Heart left ventricle (tissue), 16 donors: ENCODE measurements around the gene ATXN7L1. TPM values are rescaled to one million over a fixed set of nuclear protein-coding genes. Genes with fewer than 3 reads are reported as not detected.

ENCODE experiments used
- ATAC-seq, 4 donors: fragments of 200-7000 bp; cut with Tn5 transposase; one replicate each; pipeline ENCODE4 v1.9.1; 2020 to 2022; ENCODE audit warnings: moderate library complexity in 4 of 4, mild to moderate bottlenecking in 3 of 4, moderate number of reproducible peaks in 1 of 4
- DNase-seq, 5 donors: peaks; one replicate each; pipeline ENCODE4 v3.0.0-alpha.2; 2020
- H3K27ac ChIP-seq, 12 donors: fragments of 200-600 bp; sonication (generic) in 4 of 12; one replicate each; pipeline versions ENCODE4 v1.5.0 to v1.8.0; 2016 to 2022; ENCODE audit warnings: mild to moderate bottlenecking in 2 of 12
- H3K27me3 ChIP-seq, 9 donors: fragments of 200-600 bp; sonication (generic) in 2 of 9; one replicate each; pipeline versions ENCODE4 v1.5.1 to v1.8.0; 2016 to 2022; ENCODE audit warnings: mild to moderate bottlenecking in 3 of 9
- H3K36me3 ChIP-seq, 9 donors: fragments of 200-600 bp; sonication (generic) in 2 of 9; one replicate each; pipeline versions ENCODE4 v1.5.0 to v1.8.0; 2018 to 2022; ENCODE audit warnings: mild to moderate bottlenecking in 2 of 9
- H3K4me1 ChIP-seq, 12 donors: fragments of 200-600 bp; sonication (generic) in 4 of 12; one replicate each; pipeline versions ENCODE4 v1.5.0 to v1.8.0; 2016 to 2022; ENCODE audit warnings: mild to moderate bottlenecking in 3 of 12
- H3K4me3 ChIP-seq, 12 donors: fragments of 200-600 bp; sonication (generic) in 4 of 12; one replicate each; pipeline versions ENCODE4 v1.5.0 to v1.8.0; 2017 to 2022; ENCODE audit warnings: mild to moderate bottlenecking in 9 of 12, moderate library complexity in 4 of 12
- H3K9me3 ChIP-seq, 12 donors: fragments of 200-600 bp; sonication (generic) in 4 of 12; one replicate each; pipeline versions ENCODE4 v1.5.0 to v1.8.0; 2016 to 2022; ENCODE audit warnings: mild to moderate bottlenecking in 1 of 12
- CTCF ChIP-seq, 12 donors: fragments of 200-600 bp; sonication (generic) in 4 of 12; IDR thresholded peaks; one replicate each; pipeline versions ENCODE4 v1.5.0 to v1.8.0; 2018 to 2022; ENCODE audit warnings: antibody characterized with exemption in 12 of 12, mild to moderate bottlenecking in 5 of 12
- POLR2A ChIP-seq, 2 donors: fragments of 450-650 bp; IDR thresholded peaks; one replicate each; pipeline ENCODE4 v1.6.1; 2017; ENCODE audit warnings: antibody characterized with exemption in 2 of 2, mild to moderate bottlenecking in 2 of 2, moderate library complexity in 2 of 2
- WGBS, 4 donors: extraction: QIAGEN DNeasy Blood & Tissue Kit in 2 of 4; methylation state at CpG; one replicate each; pipeline versions ENCODE4 v1.1.5 to v1.1.7; 2013 to 2018; 5-methylcytosine and 5-hydroxymethylcytosine counted together
- intact Hi-C, 10 donors: fragments of 100-400 bp; cut with DNase I; formaldehyde crosslinking; loops; one replicate each; pipeline versions ENCODE4 v1.11.1 to v1.14.2; 2022
- long read RNA-seq, 3 donors: library from polyadenylated mRNA; unstranded; transcript quantifications; one replicate each; pipeline ENCODE4 v2.0.0, GENCODE V29; 2020 to 2021
- polyA plus RNA-seq, 2 donors: library from polyadenylated mRNA; stranded (reverse); fragments of 200-250 nt; gene quantifications; one replicate each; pipeline ENCODE4 v1.2.3, GENCODE V29; 2013
- total RNA-seq, 9 donors: library from RNA; depleted of rRNA in 2 of 9; stranded (reverse); fragments of >200 nt in 2 of 9; fragmentation: NEBNext Ultra II Directional in 3 of 9; extraction: Animal tissue kit (Norgen Biotek cat#: 25700) in 3 of 9; gene quantifications; one replicate each; pipeline versions ENCODE4 v1.1.0 to v1.2.4, GENCODE V29; 2016 to 2023
- donor health status: ischemic (EF 13 %, LVEDD 7.1; RV severe dilation, severe dysfunction).
- donor health status: healthy with polysubstance abuse.
- donor health status: DM: no; HTN: yes; CAD: no.
- donor health status: DM: no; HTN: no; CAD: no.
- donor health status: ischemic (EF 25% LVEDD 6.9; RV normal size, moderate dysfunction).
- donor health status: ischemic (EF 25% LVEDD 5.7; RV mildly dilated, moderate dysfunction).
- donor health status: healthy.
- donor health status: DM: yes; HTN: yes; CAD: no.
- donor health status: ischemic (EF 35%, LVEDD 5.7; RV mildly dilated, moderate dysfunction).
- donor health status: nonischemic (EF 11% LVEDD 7.7; RV severe dilation, severe dysfunction).
- donor health status: DM: yes; HTN: yes; CAD: no.
- donor health status: PGD.
- donor health status: ischemic (EF 29% LVEDD 5.4; RV normal size, mild dysfunction).
- donor health status: nonischemic (EF 23%, LVEDD 6.1; RV moderate dilation, normal function).

ATXN7L1 gene
- 10 to 100 TPM in 1 of 9 donors, 1 to 10 TPM in 8; 2.3 to 10.6 (median 5.6) TPM for total RNA-seq
- 1 to 10 TPM; 2.0 to 2.6 TPM for polyA plus RNA-seq
- long read RNA-seq, donor 1 = 0 reads
- long read RNA-seq, donor 2, partial matches to known transcripts = 0 of 5 reads
- long read RNA-seq, donor 2, other reads (novel, unspliced or antisense) = 3 of 5 reads
- long read RNA-seq, donor 3, partial matches to known transcripts = 0 of 4 reads
- long read RNA-seq, donor 3, other reads (novel, unspliced or antisense) = 2 of 4 reads

GRCh38 chr7:105876091-105876963, at the start of gene ATXN7L1:
ATXN7L1 (minus strand) TSS chr7:105876599; CDS start chr7:105876558, 41 bp downstream.
- H3K36me3 ChIP-seq = peaks cover 0 to 6% (median 3%) of the 10 kb centered on the region in 9 donors
- H3K4me1 ChIP-seq = peaks cover 0 to 34% (median 10%) of the 10 kb centered on the region in 12 donors
- H3K4me3 ChIP-seq = peak within 1 kb of the TSS; percentile 66 to 90 (median 84)
- intact Hi-C loops = loop anchor here (2.0 to 10.0 kb wide), 15 partner anchors 72 to 406 kb away; partner anchors contain the start of gene NAMPT (in 1 of the 10)
- peak within 1 kb of the TSS; percentile 65 to 90 (median 84) for H3K27ac ChIP-seq
- 1% methylated on average over 39 to 77 of the region's 77 CpGs for WGBS, 4 donors
- TF ChIP-seq POLR2A (IDR thresholded peaks at IDR 0.05) (peak in 1 of 2 donors; percentile 65), CTCF (IDR thresholded peaks at IDR 0.05) (peak in 11 of 12 donors; percentile 6 to 93 (median 64))
- peak; percentile 92 to 97 (median 96) for ATAC-seq
- DNase-seq = peak; percentile 95 to 96 (median 96)
- H3K9me3 ChIP-seq = no peaks in the 10 kb centered on the region
- peaks cover 0 to 3% (median 0%) of the 10 kb centered on the region in 9 donors for H3K27me3 ChIP-seq

- Histone ChIP-seq H3K36me3 (no peaks in the 10 kb centered on the region), H3K4me1 (no peaks in the 10 kb centered on the region), H3K27ac (no peak overlapping the region), H3K9me3 (peaks cover 0 to 21% (median 9%) of the 10 kb centered on the region in 12 donors), H3K4me3 (no peak overlapping the region), H3K27me3 (no peaks in the 10 kb centered on the region)
- no peak for DNase-seq
- ATAC-seq = no peak
- TF ChIP-seq POLR2A (IDR thresholded peaks at IDR 0.05) (no peak), CTCF (IDR thresholded peaks at IDR 0.05) (no peak)
- 55 to 62% (median 60%) methylated on average over 3 of the region's 3 CpGs for WGBS, 4 donors
- intact Hi-C loops = no loop called here
These were observed 49.7 kb upstream of the ATXN7L1 start for GRCh38 chr7:105926131-105926530.

DNA sequence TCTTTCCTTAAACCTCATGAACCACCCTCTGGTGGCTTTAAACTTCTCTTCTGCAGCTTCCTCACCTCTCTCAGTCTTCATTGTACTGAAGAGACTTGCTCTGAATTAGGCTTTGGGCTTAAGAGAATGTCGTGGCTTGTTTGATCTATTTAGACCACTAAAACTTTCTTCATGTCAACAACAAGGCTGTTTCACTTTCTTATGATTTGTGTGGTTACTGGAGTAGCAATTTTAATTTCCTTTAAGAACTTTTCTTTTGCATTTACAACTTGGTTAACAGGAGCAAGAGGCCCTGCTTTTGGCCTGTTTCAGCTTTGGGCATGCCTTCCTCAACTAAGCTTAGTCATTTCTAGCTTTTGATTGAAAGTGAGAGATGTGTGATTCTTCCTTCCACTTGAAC, 48.5 kb upstream of the ATXN7L1 start:
- ATAC-seq (no peak), DNase-seq (no peak)
- Histone ChIP-seq H3K4me3 (no peak overlapping the region), H3K36me3 (no peaks in the 10 kb centered on the region), H3K27ac (no peak overlapping the region), H3K4me1 (no peaks in the 10 kb centered on the region), H3K9me3 (peaks cover 0 to 21% (median 9%) of the 10 kb centered on the region in 12 donors), H3K27me3 (no peaks in the 10 kb centered on the region)
- no peak for TF ChIP-seq POLR2A (IDR thresholded peaks at IDR 0.05)
- no peak for TF ChIP-seq CTCF (IDR thresholded peaks at IDR 0.05)
- 86 to 100% (median 95%) methylated on average over 1 of the region's 1 CpG for whole genome bisulfite sequencing, 4 donors
- intact Hi-C loops = no loop called here

- 79 to 98% (median 95%) methylated on average over 4 of the region's 4 CpGs for WGBS, 4 donors
These were observed 44.4 kb upstream of the ATXN7L1 start for GRCh38 chr7:105920766-105921165.

More at GRCh38 chr7:105920766-105921165, 44.4 kb upstream of the ATXN7L1 start:
- H3K27ac ChIP-seq = no peak overlapping the region
- intact Hi-C loops = no loop called here
- peaks cover 0 to 18% (median 9%) of the 10 kb centered on the region in 12 donors for H3K9me3 ChIP-seq
- no peaks in the 10 kb centered on the region for H3K27me3 ChIP-seq
- no peak for DNase-seq
- no peak overlapping the region for H3K4me3 ChIP-seq
- no peak for ATAC-seq
- TF ChIP-seq CTCF (IDR thresholded peaks at IDR 0.05) (no peak), POLR2A (IDR thresholded peaks at IDR 0.05) (no peak)
- H3K36me3 ChIP-seq = no peaks in the 10 kb centered on the region
- H3K4me1 ChIP-seq = no peaks in the 10 kb centered on the region
